ENCODE data around the gene MTHFD1.
"Not testable (repeated sequence)": the region's sequence is repeated elsewhere in the genome, so short reads cannot be mapped to it uniquely, and the experiment has no call there.

MTHFD1 gene

GRCh38 chr14:64387782-64388532, at the start of gene MTHFD1:
TSS of gene MTHFD1 (plus strand) at chr14:64388353. CDS start at chr14:64388428, 75 bp downstream.
- DNase-seq (ENCODE audit: low spot score) = peak; percentile 98

- peak; percentile 95 for DNase-seq (ENCODE audit: low spot score)
These were observed 49.4 kb upstream of the MTHFD1 start for GRCh38 chr14:64338616-64339316.

- DNase-seq (ENCODE audit: low spot score) = no peak
These were observed 47.5 kb upstream of the MTHFD1 start for GRCh38 chr14:64340560-64341196.

- no peak for DNase-seq (ENCODE audit: low spot score)
These were observed 40.4 kb upstream of the MTHFD1 start for GRCh38 chr14:64347748-64348147.

GRCh38 chr14:64349741-64350490, 38.2 kb upstream of the MTHFD1 start:
- DNase-seq (ENCODE audit: low spot score) = no peak

- DNase-seq (ENCODE audit: low spot score) = no peak
These were observed 24.8 kb upstream of the MTHFD1 start for GRCh38 chr14:64363265-64363846.

GRCh38 chr14:64364907-64365306, 23.2 kb upstream of the MTHFD1 start:
- no peak for DNase-seq (ENCODE audit: low spot score)

GRCh38 chr14:64365358-64365889, 22.7 kb upstream of the MTHFD1 start:
- not testable (repeated sequence) for DNase-seq (ENCODE audit: low spot score)

- no peak for DNase-seq (ENCODE audit: low spot score)
These were observed 19.0 kb upstream of the MTHFD1 start for GRCh38 chr14:64369201-64369600.

GRCh38 chr14:64387232-64387781, 846 bp upstream of the MTHFD1 start:
- no peak for DNase-seq (ENCODE audit: low spot score)

- no peak for DNase-seq (ENCODE audit: low spot score)
These were observed 556 bp downstream of the MTHFD1 start for GRCh38 chr14:64388533-64389285.

- no peak for DNase-seq (ENCODE audit: low spot score)
These were observed 3.1 kb downstream of the MTHFD1 start for GRCh38 chr14:64391113-64391725.

GRCh38 chr14:64391986-64392385, 3.8 kb downstream of the MTHFD1 start:
- DNase-seq (ENCODE audit: low spot score) = no peak

GRCh38 chr14:64393189-64393726, 5.1 kb downstream of the MTHFD1 start:
- DNase-seq (ENCODE audit: low spot score) = not testable (repeated sequence)

GRCh38 chr14:64394423-64394822, 6.3 kb downstream of the MTHFD1 start:
- DNase-seq (ENCODE audit: low spot score) = no peak

GRCh38 chr14:64394977-64395633, 7.0 kb downstream of the MTHFD1 start:
- no peak for DNase-seq (ENCODE audit: low spot score)

- DNase-seq (ENCODE audit: low spot score) = no peak
These were observed 12.8 kb downstream of the MTHFD1 start for GRCh38 chr14:64400829-64401459.

- no peak for DNase-seq (ENCODE audit: low spot score)
These were observed 13.8 kb downstream of the MTHFD1 start for GRCh38 chr14:64401949-64402348.

GRCh38 chr14:64405295-64405694, 17.1 kb downstream of the MTHFD1 start:
- no peak for DNase-seq (ENCODE audit: low spot score)
